Suprapubic skin (tissue), 4 donors: ENCODE data around the gene IL7R. TPM values are rescaled to one million over a fixed set of nuclear protein-coding genes. Genes with fewer than 3 reads are reported as not detected.

Experiments used
- DNase-seq, 2 donors: peaks; one replicate each; pipeline ENCODE4 v3.0.0-alpha.2; 2019; ENCODE audit warnings: low spot score in 2 of 2
- H3K27ac ChIP-seq: fragments of 200-600 bp; sonication (generic); one replicate; pipeline ENCODE4 v1.5.1; 2019
- H3K27me3 ChIP-seq: fragments of 200-600 bp; sonication (generic); one replicate; pipeline ENCODE4 v1.5.1; 2019
- H3K36me3 ChIP-seq: fragments of 200-600 bp; sonication (generic); one replicate; pipeline ENCODE4 v1.5.1; 2019
- H3K4me1 ChIP-seq: fragments of 200-600 bp; sonication (generic); one replicate; pipeline ENCODE4 v1.5.1; 2019
- H3K4me3 ChIP-seq: fragments of 200-600 bp; sonication (generic); one replicate; pipeline ENCODE4 v1.5.1; 2019; ENCODE audit warnings: mild to moderate bottlenecking
- H3K9me3 ChIP-seq: fragments of 200-600 bp; sonication (generic); one replicate; pipeline ENCODE4 v1.5.1; 2019
- CTCF ChIP-seq, 2 donors: fragments of 200-600 bp in 1 of 2; fragments of 450-650 bp in 1 of 2; sonication (generic) in 1 of 2; IDR thresholded peaks; one replicate each; pipeline ENCODE4 v1.5.1; 2016 to 2019; ENCODE audit warnings: antibody characterized with exemption in 2 of 2, mild to moderate bottlenecking in 1 of 2, moderate library complexity in 1 of 2
- EP300 ChIP-seq: sonication (generic); formaldehyde crosslinking; IDR thresholded peaks from one replicate; pipeline ENCODE4 v1.6.1; 2017; ENCODE audit warnings: antibody characterized with exemption
- POLR2A ChIP-seq, 2 donors: fragments of 450-650 bp; IDR thresholded peaks; one replicate each; pipeline ENCODE4 v1.6.1; 2017; ENCODE audit warnings: antibody characterized with exemption in 2 of 2, mild to moderate bottlenecking in 2 of 2, moderate library complexity in 2 of 2
- POLR2AphosphoS5 ChIP-seq, 3 donors: sonication (generic); formaldehyde crosslinking; IDR thresholded peaks; one replicate each; pipeline ENCODE4 v1.6.1; 2017; ENCODE audit warnings: antibody characterized with exemption in 3 of 3
- WGBS: methylation state at CpG from one replicate; pipeline ENCODE4 v1.1.5; 2018; 5-methylcytosine and 5-hydroxymethylcytosine counted together
- total RNA-seq, 4 donors: library from RNA; depleted of rRNA; stranded (reverse); fragments of >200 nt; gene quantifications; one replicate each; pipeline ENCODE4 v1.1.0, GENCODE V29; 2016

IL7R gene
- total RNA-seq, 4 donors from 2014 or later: 0.73 to 7.1 (median 4.2) TPM

DNA sequence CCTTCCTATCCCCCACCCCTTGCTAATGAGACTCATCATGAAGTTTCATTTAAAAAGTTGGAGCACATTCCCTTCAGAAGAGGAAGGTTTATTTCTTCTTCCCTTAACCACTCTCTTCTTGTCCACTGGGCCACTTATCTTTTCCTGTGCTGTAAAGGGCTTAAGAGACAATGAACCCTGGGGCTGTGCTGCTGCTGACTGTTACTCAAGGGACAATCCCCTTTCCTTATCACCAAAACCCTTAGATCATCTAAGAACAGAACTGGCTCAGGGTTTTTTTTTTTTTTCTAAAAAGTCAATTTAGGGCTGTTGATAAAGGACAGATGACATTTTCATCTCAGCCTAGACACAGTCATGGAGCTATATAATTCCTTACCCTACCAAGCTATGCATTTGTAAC lies 52.1 kb downstream of the IL7R start:
- Histone ChIP-seq H3K4me1 (no peaks in the 10 kb centered on the region), H3K4me3 (no peak overlapping the region), H3K36me3 (no peaks in the 10 kb centered on the region), H3K27ac (no peak overlapping the region), H3K9me3 (no peaks in the 10 kb centered on the region), H3K27me3 (no peaks in the 10 kb centered on the region)
- TF ChIP-seq POLR2A (IDR thresholded peaks at IDR 0.05) (no peak), CTCF (IDR thresholded peaks at IDR 0.05) (no peak), EP300 (no peak), POLR2AphosphoS5 (IDR thresholded peaks at IDR 0.05) (no peak)
- no peak for DNase-seq

- Histone ChIP-seq H3K27ac (no peak overlapping the region), H3K4me1 (no peaks in the 10 kb centered on the region), H3K36me3 (no peaks in the 10 kb centered on the region), H3K9me3 (no peaks in the 10 kb centered on the region), H3K4me3 (no peak overlapping the region), H3K27me3 (peaks cover 21% of the 10 kb centered on the region)
- DNase-seq: no peak
- TF ChIP-seq CTCF (IDR thresholded peaks at IDR 0.05) (no peak), EP300 (no peak), POLR2AphosphoS5 (IDR thresholded peaks at IDR 0.05) (no peak), POLR2A (IDR thresholded peaks at IDR 0.05) (no peak)
- WGBS: 32% methylated on average over 4 of the region's 4 CpGs
These were observed 62.5 kb downstream of the IL7R start for GRCh38 chr5:35919191-35919590.

- H3K9me3 ChIP-seq: no peaks in the 10 kb centered on the region
- H3K4me1 ChIP-seq: peaks cover 8% of the 10 kb centered on the region
- peaks cover 27% of the 10 kb centered on the region for H3K27me3 ChIP-seq
- no peak overlapping the region for H3K27ac ChIP-seq
- H3K36me3 ChIP-seq: no peaks in the 10 kb centered on the region
- no peak overlapping the region for H3K4me3 ChIP-seq
- WGBS: 83% methylated on average over 10 of the region's 11 CpGs
- no peak for TF ChIP-seq EP300
- no peak for TF ChIP-seq CTCF (IDR thresholded peaks at IDR 0.05)
- TF ChIP-seq POLR2AphosphoS5 (IDR thresholded peaks at IDR 0.05): no peak
- TF ChIP-seq POLR2A (IDR thresholded peaks at IDR 0.05): no peak
- no peak for DNase-seq
These were observed 64.2 kb downstream of the IL7R start for GRCh38 chr5:35920890-35921289.

- no peaks in the 10 kb centered on the region for H3K36me3 ChIP-seq
- H3K27me3 ChIP-seq: peaks cover 34% of the 10 kb centered on the region
- no peaks in the 10 kb centered on the region for H3K9me3 ChIP-seq
- no peak for TF ChIP-seq POLR2A (IDR thresholded peaks at IDR 0.05)
- TF ChIP-seq EP300: no peak
- TF ChIP-seq POLR2AphosphoS5 (IDR thresholded peaks at IDR 0.05): no peak
- TF ChIP-seq CTCF (IDR thresholded peaks at IDR 0.05): no peak
- H3K4me1 ChIP-seq: peaks cover 12% of the 10 kb centered on the region
- 51% methylated on average over 5 of the region's 5 CpGs for WGBS
- H3K27ac ChIP-seq: no peak overlapping the region
- no peak for DNase-seq
- no peak overlapping the region for H3K4me3 ChIP-seq
These were observed 65.2 kb downstream of the IL7R start for GRCh38 chr5:35921930-35922329.

DNA sequence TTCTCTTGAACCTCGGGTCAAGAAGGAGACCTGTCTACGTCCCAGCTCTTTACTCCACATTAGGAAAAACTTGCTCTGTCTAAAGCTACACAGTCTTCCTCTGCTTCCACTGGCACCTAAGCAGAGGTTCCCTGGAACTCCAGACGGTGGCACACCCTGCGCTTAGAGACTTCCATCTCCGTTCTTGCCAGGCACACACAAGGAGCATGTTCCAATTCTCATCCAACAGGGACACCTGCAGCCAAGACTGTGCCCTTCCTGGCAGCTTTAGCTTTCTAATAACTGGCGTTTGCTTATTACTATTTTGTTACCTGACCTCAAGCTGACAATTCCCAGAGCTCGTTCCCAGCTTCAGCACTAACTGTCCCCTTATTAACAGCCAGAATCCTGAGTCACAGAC lies 65.8 kb downstream of the IL7R start:
- no peak for DNase-seq
- TF ChIP-seq POLR2A (IDR thresholded peaks at IDR 0.05) (no peak), POLR2AphosphoS5 (IDR thresholded peaks at IDR 0.05) (no peak)
- Histone ChIP-seq H3K9me3 (no peaks in the 10 kb centered on the region), H3K36me3 (no peaks in the 10 kb centered on the region), H3K4me3 (no peak overlapping the region), H3K27ac (no peak overlapping the region), H3K4me1 (peaks cover 12% of the 10 kb centered on the region), H3K27me3 (peaks cover 39% of the 10 kb centered on the region)
- WGBS: 51% methylated on average over 7 of the region's 7 CpGs
